Endothelial cell of umbilical vein (primary cell): ENCODE results near the gene CLIC5. TPM values are rescaled to one million over a fixed set of nuclear protein-coding genes. Genes with fewer than 3 reads are reported as not detected.

Experiments
- BruUV-seq: library from RNA; stranded (reverse); fragments of 400-500 nt; replicated peaks from 2 replicates; lab custom pipeline; 2021; lab: Mats Ljungman, UMichigan
- CTCF ChIA-PET: fragments of 300-600, 350-600 bp; sonication (Branson Sonifier 250); formaldehyde crosslinking; loops from one replicate; lab custom pipeline; 2021; ENCODE audit warnings: antibody characterized with exemption, inconsistent platforms; lab: Charles Lee
- POLR2A ChIA-PET: fragments of 300-600, 350-600 bp; sonication (Branson Sonifier 250); formaldehyde crosslinking; loops from one replicate; lab custom pipeline; 2021; ENCODE audit warnings: antibody characterized with exemption, inconsistent platforms; lab: Charles Lee
- DNase-seq: peaks from one replicate; pipeline ENCODE4 v3.0.0-alpha.2; 2011; ENCODE audit warnings: low read depth, low spot score
- FAIRE-seq: peaks from 2 replicates; lab custom pipeline; 2011; peaks lifted over from hg19 to GRCh38; lab: Jason Lieb, UNC
- H2AFZ ChIP-seq: 2 replicates; pipeline ENCODE4 v1.6.0; 2012; ENCODE audit warnings: low read depth, low read length, control low read depth, inconsistent platforms
- H3K27ac ChIP-seq: 2 replicates; pipeline ENCODE4 v1.5.1; 2011; ENCODE audit warnings: low read depth, mild to moderate bottlenecking, control low read depth, low read length, moderate library complexity; ENCODE audit not compliant: insufficient read depth
- H3K27me3 ChIP-seq, 2 experiments: 2 replicates each; pipeline versions ENCODE4 v1.6.0 to v1.6.1; 2011; ENCODE audit warnings: low read length in 2 of 2, mixed read lengths in 1 of 2; ENCODE audit not compliant: control insufficient read depth in 2 of 2, insufficient read depth in 2 of 2
- H3K36me3 ChIP-seq, 2 experiments: 2 replicates in 1 of 2; 3 replicates in 1 of 2; pipeline ENCODE4 v1.5.1; 2011; ENCODE audit warnings: low read length in 2 of 2, mild to moderate bottlenecking in 1 of 2, moderate library complexity in 1 of 2; ENCODE audit not compliant: control insufficient read depth in 2 of 2, insufficient read depth in 2 of 2; ENCODE audit errors: extremely low read depth in 1 of 2
- H3K4me1 ChIP-seq: 3 replicates; pipeline ENCODE4 v1.5.1; 2011; ENCODE audit warnings: mild to moderate bottlenecking, low read length; ENCODE audit not compliant: control insufficient read depth, insufficient read depth; ENCODE audit errors: extremely low read depth
- H3K4me2 ChIP-seq: 2 replicates; pipeline ENCODE4 v1.6.1; 2011; ENCODE audit warnings: low read length, control low read depth, mixed read lengths; ENCODE audit not compliant: insufficient read depth
- H3K4me3 ChIP-seq, 3 experiments: fragments of 200-600 bp in 1 of 3; sonication (generic), shearing (Covaris generic) in 1 of 3; replicated peaks in 1 of 3; 2 replicates each; pipeline ENCODE4 v1.5.1; 2011 to 2016; ENCODE audit warnings: control low read depth in 3 of 3, low read length in 3 of 3, mild to moderate bottlenecking in 2 of 3, inconsistent platforms in 1 of 3, low read depth in 1 of 3, moderate library complexity in 1 of 3; ENCODE audit not compliant: insufficient read depth in 1 of 3
- H3K79me2 ChIP-seq: 2 replicates; pipeline ENCODE4 v1.6.0; 2012; ENCODE audit warnings: low read length, inconsistent platforms; ENCODE audit not compliant: control insufficient read depth, insufficient read depth
- H3K9ac ChIP-seq: replicated peaks from 2 replicates; pipeline ENCODE3; 2011; ENCODE audit warnings: low read length, control low read depth; ENCODE audit not compliant: insufficient read depth; ENCODE audit errors: extremely low read depth
- H3K9me1 ChIP-seq: replicated peaks from 3 replicates; pipeline ENCODE4 v1.6.0; 2011; ENCODE audit warnings: mild to moderate bottlenecking, low read length; ENCODE audit not compliant: control insufficient read depth, insufficient read depth; ENCODE audit errors: extremely low read depth
- H3K9me3 ChIP-seq: replicated peaks from 2 replicates; pipeline ENCODE4 v1.5.1; 2012; ENCODE audit warnings: low read length, inconsistent platforms; ENCODE audit not compliant: control insufficient read depth, insufficient read depth
- H4K20me1 ChIP-seq: replicated peaks from 2 replicates; pipeline ENCODE3; 2011; ENCODE audit warnings: mild to moderate bottlenecking, low read length; ENCODE audit not compliant: control insufficient read depth, insufficient read depth; ENCODE audit errors: extremely low read depth
- EZH2 ChIP-seq: IDR thresholded peaks from 2 replicates; pipeline ENCODE4 v1.6.1; 2012; ENCODE audit warnings: borderline replicate concordance, low read depth, mild to moderate bottlenecking, moderate library complexity, low read length, inconsistent platforms; ENCODE audit not compliant: severe bottlenecking
- FOS ChIP-seq: IDR thresholded peaks from 2 replicates; pipeline ENCODE4 v1.6.1; 2011; ENCODE audit warnings: mild to moderate bottlenecking, low read length, moderate library complexity, borderline replicate concordance; ENCODE audit not compliant: insufficient read depth
- GATA2 ChIP-seq: IDR thresholded peaks from 2 replicates; pipeline ENCODE4 v1.7.0; 2011; ENCODE audit warnings: low read depth, mild to moderate bottlenecking, moderate library complexity, mixed read lengths, low read length; ENCODE audit not compliant: insufficient read length, insufficient read depth
- JUN ChIP-seq: IDR thresholded peaks from 2 replicates; pipeline ENCODE4 v1.6.1; 2011; ENCODE audit warnings: borderline replicate concordance, low read depth; ENCODE audit not compliant: insufficient read length, insufficient read depth
- MAX ChIP-seq: IDR thresholded peaks from 2 replicates; pipeline ENCODE4 v1.6.1; 2011; ENCODE audit not compliant: insufficient read depth, insufficient read length
- MYC ChIP-seq: IDR thresholded peaks from one replicate; pipeline ENCODE4 v1.6.1; 2011; ENCODE audit warnings: mild to moderate bottlenecking, low read depth, low read length
- POLR2A ChIP-seq: IDR thresholded peaks from 2 replicates; pipeline ENCODE4 v1.6.1; 2012; ENCODE audit warnings: low read depth, mild to moderate bottlenecking, control low read depth, low read length
- POLR2AphosphoS5 ChIP-seq: IDR thresholded peaks from 2 replicates; pipeline ENCODE4 v1.6.1; 2012; ENCODE audit warnings: low read depth, mild to moderate bottlenecking, control low read depth, low read length, moderate library complexity; ENCODE audit not compliant: insufficient read depth
- dilution Hi-C: fragments of 300-500 bp; cut with MboI; formaldehyde crosslinking; loops from one replicate; pipeline ENCODE4 v1.15.0; 2019; ENCODE audit warnings: low sequenced_read_pairs; ENCODE audit not compliant: extremely low pct_ligation_motif_present
- intact Hi-C: fragments of 100-400 bp; cut with micrococcal nuclease; formaldehyde crosslinking; loops from one replicate; pipeline ENCODE4 v1.10.0; 2022
- polyA plus RNA-seq, 4 experiments: library from polyadenylated mRNA; depleted of rRNA in 3 of 4; stranded (reverse) in 3 of 4; unstranded in 1 of 4; fragments of >200 nt; gene quantifications; 2 replicates each; pipeline versions ENCODE4 v1.2.1 to v1.2.3, GENCODE V29; 2011 to 2012; ENCODE audit warnings: missing spikeins in 1 of 4
- total RNA-seq: library from RNA; stranded (reverse); gene quantifications from 2 replicates; pipeline ENCODE4 v1.2.3, GENCODE V29; 2021
- TF ChIP-seq, protein P1 (sequence below), 2 donors: IDR thresholded peaks; 1 replicate in 1 of 2; 2 replicates in 1 of 2; pipeline ENCODE4 v1.5.1; 2011; ENCODE audit warnings: low read length in 2 of 2, mild to moderate bottlenecking in 2 of 2, moderate library complexity in 2 of 2, control low read depth in 1 of 2, inconsistent platforms in 1 of 2, low read depth in 1 of 2; ENCODE audit not compliant: insufficient read depth in 1 of 2; ENCODE audit errors: extremely low read depth in 1 of 2

Gene CLIC5
- total and polyA plus RNA-seq, 2 donors (not counting 3 experiments of a cell fraction or from before 2014, with no cell fraction given) = 0.07 TPM; not detected in 1

DNA sequence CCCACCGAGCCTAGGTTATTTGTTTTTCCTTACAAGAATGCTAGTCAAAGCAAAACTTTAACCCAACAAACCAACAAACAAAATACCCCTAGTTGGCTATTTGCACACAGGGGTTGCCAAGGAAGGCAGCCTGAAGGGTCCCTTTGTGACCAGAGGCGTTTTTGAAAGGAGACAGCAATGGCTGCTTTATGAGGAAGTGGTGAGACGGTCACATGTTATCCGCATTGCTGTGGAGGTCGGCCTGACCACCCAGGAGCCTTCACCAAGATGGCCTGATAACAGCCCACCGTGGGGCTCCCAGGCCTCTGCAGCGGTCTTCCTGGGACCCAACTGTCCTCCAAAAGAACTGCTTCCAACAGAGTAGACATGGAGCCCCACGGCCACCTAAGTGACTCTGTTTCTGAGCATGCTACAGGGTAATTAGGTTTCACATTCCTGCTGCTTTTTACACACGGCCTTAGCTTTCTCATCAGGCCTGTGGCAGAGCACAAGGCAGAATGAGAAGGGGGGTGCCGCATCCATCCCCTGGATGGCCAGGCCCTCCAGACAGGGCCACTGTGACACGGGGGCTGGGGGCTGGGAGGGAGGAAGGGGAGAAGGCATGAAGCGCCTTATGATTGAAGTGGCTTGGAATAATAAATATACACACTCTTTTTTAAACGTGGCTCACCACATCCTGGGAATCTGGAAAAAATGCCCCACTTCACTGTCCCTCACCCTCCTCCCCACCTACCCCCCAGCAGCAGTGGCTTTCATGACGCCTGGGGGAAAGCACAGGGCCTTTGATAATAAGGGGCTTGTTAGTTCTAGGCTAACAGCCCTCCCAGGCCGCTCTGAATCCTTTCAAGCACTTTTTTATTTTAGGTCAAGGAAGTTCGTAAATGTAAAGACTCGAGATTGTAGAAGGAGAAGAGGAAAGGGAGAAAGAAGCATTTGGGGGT lies 86.0 kb downstream of the CLIC5 start:
- Histone ChIP-seq H4K20me1 (no peaks in the 10 kb centered on the region), H2AFZ (no peak overlapping the region), H3K27me3 (peaks cover 0 to 3% of the 10 kb centered on the region in 2 experiments), H3K9me3 (no peaks in the 10 kb centered on the region), H3K4me3 (no peak overlapping the region), H3K9me1 (no peaks in the 10 kb centered on the region), H3K27ac (no peak overlapping the region), H3K4me2 (no peak overlapping the region), H3K36me3 (no peaks in the 10 kb centered on the region), H3K79me2 (no peaks in the 10 kb centered on the region), H3K4me1 (no peaks in the 10 kb centered on the region), H3K9ac (no peak overlapping the region)
- intact Hi-C loops (loop anchor here (1.0 to 5.0 kb wide), 6 partner anchors 105 to 1118 kb away; no protein-coding TSS in a partner anchor), dilution Hi-C loops (no loop called here)
- TF ChIP-seq MYC = no peak
- no peak for TF ChIP-seq FOS
- no peak for TF ChIP-seq EZH2
- TF ChIP-seq GATA2 = no peak
- TF ChIP-seq, protein P1, sequence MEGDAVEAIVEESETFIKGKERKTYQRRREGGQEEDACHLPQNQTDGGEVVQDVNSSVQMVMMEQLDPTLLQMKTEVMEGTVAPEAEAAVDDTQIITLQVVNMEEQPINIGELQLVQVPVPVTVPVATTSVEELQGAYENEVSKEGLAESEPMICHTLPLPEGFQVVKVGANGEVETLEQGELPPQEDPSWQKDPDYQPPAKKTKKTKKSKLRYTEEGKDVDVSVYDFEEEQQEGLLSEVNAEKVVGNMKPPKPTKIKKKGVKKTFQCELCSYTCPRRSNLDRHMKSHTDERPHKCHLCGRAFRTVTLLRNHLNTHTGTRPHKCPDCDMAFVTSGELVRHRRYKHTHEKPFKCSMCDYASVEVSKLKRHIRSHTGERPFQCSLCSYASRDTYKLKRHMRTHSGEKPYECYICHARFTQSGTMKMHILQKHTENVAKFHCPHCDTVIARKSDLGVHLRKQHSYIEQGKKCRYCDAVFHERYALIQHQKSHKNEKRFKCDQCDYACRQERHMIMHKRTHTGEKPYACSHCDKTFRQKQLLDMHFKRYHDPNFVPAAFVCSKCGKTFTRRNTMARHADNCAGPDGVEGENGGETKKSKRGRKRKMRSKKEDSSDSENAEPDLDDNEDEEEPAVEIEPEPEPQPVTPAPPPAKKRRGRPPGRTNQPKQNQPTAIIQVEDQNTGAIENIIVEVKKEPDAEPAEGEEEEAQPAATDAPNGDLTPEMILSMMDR (IDR thresholded peaks at IDR 0.05; ENCODE audit: extremely low read depth in 1 of 2, insufficient read depth in 1 of 2, low read depth in 1 of 2, low read length in 2 of 2) = no peak
- no peak for TF ChIP-seq JUN
- TF ChIP-seq POLR2AphosphoS5 = no peak
- no peak for TF ChIP-seq MAX
- TF ChIP-seq POLR2A = no peak
- ChIA-PET CTCF (interaction anchor here (0.7 to 2.0 kb wide), 35 partner anchors 8 to 1454 kb away, joined by 3 to 85 read pairs (median 4); no protein-coding TSS in a partner anchor), POLR2A (no interaction called here)
- no TSS peak for BruUV-seq
- no peak for FAIRE-seq
- DNase-seq = peak; percentile 3
